ENCODE measurements around the gene PRKCA.

The PRKCA gene

DNA sequence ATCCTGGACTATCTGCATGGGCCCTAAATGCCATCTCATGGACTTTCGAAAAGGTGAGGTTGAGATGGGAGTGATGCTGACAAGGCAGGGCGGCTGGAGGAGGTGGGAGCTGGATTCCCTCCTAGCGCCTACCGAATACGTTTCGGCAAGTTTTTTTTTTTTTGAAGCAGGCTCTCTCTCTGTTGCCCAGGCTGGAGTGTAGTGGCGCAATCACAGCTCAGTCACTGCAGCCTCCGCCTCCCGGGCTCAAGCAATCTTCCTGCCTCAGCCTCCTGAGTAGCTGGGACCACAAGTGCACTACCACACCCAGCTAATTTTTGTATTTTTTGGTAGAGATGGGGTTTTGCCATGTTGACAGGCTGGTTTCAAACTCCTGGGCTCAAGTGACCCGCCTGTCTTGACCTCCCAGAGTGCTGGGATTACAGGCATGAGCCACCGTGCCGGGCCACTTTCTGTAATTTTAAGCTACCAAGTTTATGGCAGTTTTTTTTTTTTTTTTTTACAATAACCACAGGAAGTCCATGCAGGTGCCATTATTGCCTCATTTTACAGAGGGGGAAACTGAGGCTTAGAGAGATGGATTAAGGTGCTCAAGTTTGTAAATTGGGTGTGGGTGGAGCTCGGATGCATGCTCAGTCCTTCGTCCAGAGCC lies 246.4 kb downstream of the PRKCA start:
- peaks cover 20% of the 10 kb centered on the region for H3K36me3 Mint-ChIP-seq
- H3K27ac Mint-ChIP-seq = no peak overlapping the region
- H3K27me3 Mint-ChIP-seq = no peaks in the 10 kb centered on the region
- H3K9me3 Mint-ChIP-seq = peaks cover 9% of the 10 kb centered on the region
- H3K4me1 Mint-ChIP-seq = peaks cover 71% of the 10 kb centered on the region
- H3K4me3 Mint-ChIP-seq = no peak overlapping the region

DNA sequence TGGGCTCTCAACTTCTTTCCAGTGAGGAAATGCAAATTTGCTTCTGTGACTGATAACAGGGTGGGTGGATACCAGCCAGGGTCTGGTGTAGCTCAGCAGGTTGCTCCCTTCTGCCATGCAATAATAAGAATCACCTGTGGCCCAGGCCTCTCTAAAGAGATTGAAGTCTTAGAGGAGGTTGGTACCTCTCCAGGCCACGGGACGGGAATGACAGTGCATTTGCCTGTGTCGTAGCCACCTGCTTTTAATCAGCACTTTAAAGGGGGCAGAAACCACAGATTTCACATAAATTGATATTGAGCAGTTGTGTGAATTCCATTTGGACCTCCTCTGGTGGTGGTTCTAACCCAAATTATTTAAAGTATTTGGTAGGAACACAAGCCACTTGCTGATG lies 246.9 kb downstream of the PRKCA start:
- H3K9me3 Mint-ChIP-seq = peaks cover 9% of the 10 kb centered on the region
- H3K36me3 Mint-ChIP-seq = peaks cover 22% of the 10 kb centered on the region
- peaks cover 74% of the 10 kb centered on the region for H3K4me1 Mint-ChIP-seq
- no peak overlapping the region for H3K27ac Mint-ChIP-seq
- no peaks in the 10 kb centered on the region for H3K27me3 Mint-ChIP-seq
- H3K4me3 Mint-ChIP-seq = no peak overlapping the region

DNA sequence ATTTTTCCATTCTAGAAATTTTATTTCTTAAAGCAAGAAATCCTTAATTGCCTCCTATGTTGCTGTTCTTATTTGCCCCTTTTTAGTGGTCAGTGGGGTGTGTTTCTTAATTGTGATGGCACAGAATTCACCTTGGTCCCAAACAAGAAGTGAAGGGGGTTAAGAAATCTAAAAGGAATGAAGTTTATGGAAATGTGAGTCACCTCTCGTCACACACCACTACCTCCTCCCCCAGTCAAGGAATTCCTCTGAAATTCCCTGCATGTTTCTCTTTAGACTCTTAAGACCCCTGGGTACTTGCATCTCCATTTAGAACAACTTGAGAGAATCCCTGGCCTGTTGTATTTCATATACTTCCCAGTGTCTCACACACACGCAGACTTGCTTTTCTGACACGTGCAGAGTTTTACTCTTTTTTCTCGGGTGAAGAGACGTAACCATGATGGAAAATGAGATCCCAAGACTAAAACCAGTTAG lies 247.4 kb downstream of the PRKCA start:
- H3K4me3 Mint-ChIP-seq = no peak overlapping the region
- H3K27me3 Mint-ChIP-seq = no peaks in the 10 kb centered on the region
- H3K27ac Mint-ChIP-seq = no peak overlapping the region
- H3K36me3 Mint-ChIP-seq = peaks cover 22% of the 10 kb centered on the region
- H3K4me1 Mint-ChIP-seq = peaks cover 74% of the 10 kb centered on the region
- peaks cover 9% of the 10 kb centered on the region for H3K9me3 Mint-ChIP-seq

DNA sequence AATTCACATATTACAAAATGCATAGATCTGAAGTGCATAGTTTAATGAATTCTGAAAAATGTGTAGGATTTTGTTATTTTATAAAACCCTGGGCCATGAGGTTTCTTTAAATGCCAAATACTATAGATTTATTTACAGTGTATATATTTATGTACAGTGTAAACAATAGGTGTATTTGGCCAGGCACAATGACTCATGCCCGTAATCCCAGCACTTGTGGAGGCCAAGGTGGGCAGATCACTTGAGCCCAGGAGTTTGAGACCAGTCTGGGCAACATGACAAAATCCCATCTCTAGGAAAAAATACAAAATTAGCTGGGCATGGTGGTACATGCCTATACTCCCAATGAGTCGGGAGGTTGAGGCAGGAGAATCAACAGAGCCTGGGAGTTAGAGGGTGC lies 249.4 kb downstream of the PRKCA start:
- H3K27me3 Mint-ChIP-seq = no peaks in the 10 kb centered on the region
- no peak overlapping the region for H3K4me3 Mint-ChIP-seq
- peaks cover under 1% of the 10 kb centered on the region for H3K9me3 Mint-ChIP-seq
- peaks cover 65% of the 10 kb centered on the region for H3K4me1 Mint-ChIP-seq
- peaks cover 20% of the 10 kb centered on the region for H3K36me3 Mint-ChIP-seq
- H3K27ac Mint-ChIP-seq = no peak overlapping the region

DNA sequence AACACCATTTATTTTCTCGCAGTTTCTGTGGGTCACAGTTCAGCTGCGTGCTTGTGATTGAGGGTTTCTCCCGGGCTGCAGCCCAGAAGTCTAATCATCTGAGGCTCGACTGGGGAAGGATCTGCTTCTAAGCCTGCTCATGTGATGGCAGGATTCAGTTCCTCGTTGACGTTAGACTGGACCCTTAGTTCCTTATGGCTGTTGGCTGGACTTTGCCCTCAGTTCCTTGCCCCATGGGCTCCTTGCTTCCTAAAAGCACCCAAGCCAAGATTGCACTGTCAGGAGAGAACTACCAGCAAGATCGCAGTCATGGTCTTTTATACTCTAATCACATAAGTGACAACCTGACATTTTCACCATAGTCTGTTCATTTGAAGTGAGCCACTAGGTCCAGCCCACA lies 250.0 kb downstream of the PRKCA start:
- peaks cover 64% of the 10 kb centered on the region for H3K4me1 Mint-ChIP-seq
- H3K4me3 Mint-ChIP-seq = no peak overlapping the region
- H3K36me3 Mint-ChIP-seq = peaks cover 16% of the 10 kb centered on the region
- H3K27me3 Mint-ChIP-seq = no peaks in the 10 kb centered on the region
- no peak overlapping the region for H3K27ac Mint-ChIP-seq
- no peaks in the 10 kb centered on the region for H3K9me3 Mint-ChIP-seq

DNA sequence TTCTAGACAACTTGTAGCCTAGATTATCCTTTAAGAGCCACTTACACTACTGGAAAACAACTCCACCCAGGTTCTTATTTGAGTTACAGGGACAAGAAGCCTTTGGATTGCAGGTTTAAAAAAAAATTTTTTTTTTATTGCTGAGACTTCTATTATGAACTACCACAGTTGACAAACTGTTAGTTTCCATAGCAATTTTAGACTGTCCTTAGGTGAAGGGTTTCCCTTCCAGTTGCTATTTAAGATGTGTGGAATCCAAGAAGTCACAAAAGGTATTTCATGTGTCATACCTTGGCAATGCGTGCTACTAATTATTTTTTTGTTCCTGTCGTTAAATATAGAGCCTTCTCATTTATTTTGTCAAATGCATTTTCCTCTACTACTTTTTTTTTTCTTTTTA lies 253.2 kb downstream of the PRKCA start:
- peaks cover 59% of the 10 kb centered on the region for H3K4me1 Mint-ChIP-seq

DNA sequence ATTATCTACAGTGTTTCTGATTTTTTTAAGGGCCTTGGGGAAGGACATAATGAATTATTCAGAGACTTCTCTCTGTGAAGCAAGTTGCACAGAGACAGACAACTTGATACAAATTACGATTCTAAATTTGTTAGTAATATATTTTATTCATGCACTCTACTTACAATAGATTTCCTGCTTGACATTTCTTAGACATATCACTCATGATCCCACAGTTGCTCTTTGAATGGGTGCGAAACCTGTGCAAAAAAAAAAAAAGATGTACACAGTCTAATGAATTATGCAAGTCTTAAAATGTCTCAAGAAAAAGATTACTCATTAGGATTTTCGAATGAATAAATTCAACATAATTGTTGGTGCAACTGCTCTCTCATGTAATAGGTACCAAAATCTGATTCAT lies 254.8 kb downstream of the PRKCA start:
- peaks cover 61% of the 10 kb centered on the region for H3K4me1 Mint-ChIP-seq
- peaks cover 21% of the 10 kb centered on the region for H3K36me3 Mint-ChIP-seq
- H3K27ac Mint-ChIP-seq = peak overlapping the region; percentile 59
- H3K27me3 Mint-ChIP-seq = no peaks in the 10 kb centered on the region
- no peaks in the 10 kb centered on the region for H3K9me3 Mint-ChIP-seq
- H3K4me3 Mint-ChIP-seq = no peak overlapping the region

More for the DNA sequence above, 253.2 kb downstream of the PRKCA start:
- no peaks in the 10 kb centered on the region for H3K27me3 Mint-ChIP-seq
- H3K36me3 Mint-ChIP-seq = peaks cover 19% of the 10 kb centered on the region
- H3K4me3 Mint-ChIP-seq = no peak overlapping the region
- H3K27ac Mint-ChIP-seq = no peak overlapping the region
- H3K9me3 Mint-ChIP-seq = no peaks in the 10 kb centered on the region

DNA sequence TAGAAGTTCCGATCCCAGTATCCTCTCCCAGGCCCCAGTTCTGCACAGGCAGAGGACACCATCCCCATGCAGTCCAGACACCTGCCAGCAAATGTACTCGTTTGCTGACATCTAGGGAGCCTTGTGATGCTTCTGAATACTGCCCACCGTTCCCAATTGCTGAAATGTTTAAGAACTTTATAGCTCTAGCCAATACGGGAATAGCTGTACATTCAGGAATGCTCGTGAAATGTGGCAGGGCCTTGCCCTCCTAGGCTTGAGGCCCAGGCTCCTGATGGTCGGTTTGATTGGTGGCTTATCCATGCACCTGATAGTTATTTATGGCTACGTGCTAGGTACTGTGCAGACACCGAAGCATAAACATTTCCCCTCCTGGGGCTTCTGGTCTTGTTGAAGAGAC lies 255.5 kb downstream of the PRKCA start:
- Mint-ChIP-seq H3K27me3 (no peaks in the 10 kb centered on the region), H3K36me3 (peaks cover 19% of the 10 kb centered on the region), H3K4me3 (no peak overlapping the region), H3K27ac (no peak overlapping the region), H3K4me1 (peaks cover 58% of the 10 kb centered on the region), H3K9me3 (no peaks in the 10 kb centered on the region)

DNA sequence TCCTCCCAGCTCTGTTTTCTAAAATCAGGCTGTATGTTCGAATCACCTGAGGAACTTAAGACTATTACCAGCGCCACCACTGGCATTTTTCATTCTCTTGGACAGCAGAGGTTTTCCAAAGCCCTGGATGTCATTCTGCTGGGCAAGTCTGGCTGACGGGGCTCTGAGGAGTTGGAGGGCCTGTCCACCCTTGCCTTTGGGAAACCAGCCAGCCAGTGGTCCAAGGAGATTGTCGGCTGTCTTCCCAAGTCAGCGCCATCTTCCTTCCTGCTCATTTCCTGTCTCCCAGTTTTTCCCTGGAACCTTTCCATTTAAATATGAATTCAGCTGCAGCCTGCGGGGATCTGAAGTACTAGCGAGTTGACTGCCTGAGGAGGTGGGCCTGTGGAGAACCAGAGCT lies 258.3 kb downstream of the PRKCA start:
- Mint-ChIP-seq H3K9me3 (no peaks in the 10 kb centered on the region), H3K36me3 (peaks cover 7% of the 10 kb centered on the region), H3K4me1 (peaks cover 66% of the 10 kb centered on the region), H3K27me3 (no peaks in the 10 kb centered on the region), H3K4me3 (no peak overlapping the region), H3K27ac (peak overlapping the region; percentile 57)

DNA sequence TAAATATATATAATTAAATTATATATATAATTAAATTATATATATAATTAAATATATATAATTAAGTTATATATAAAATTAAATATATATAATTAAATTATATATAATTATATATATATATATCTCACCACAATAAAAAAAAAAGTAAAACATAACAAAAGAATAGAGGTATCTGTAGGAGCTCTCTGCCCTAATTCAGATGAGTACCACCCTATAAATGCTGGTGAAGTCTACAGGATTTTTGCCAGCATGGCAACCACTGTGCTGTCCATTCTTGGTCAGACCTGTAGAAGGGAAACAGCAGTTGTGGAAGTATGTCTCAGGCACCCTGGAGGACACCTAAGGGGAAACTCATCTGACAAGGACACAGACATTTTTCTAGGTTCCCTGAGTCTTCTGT lies 259.7 kb downstream of the PRKCA start:
- Mint-ChIP-seq H3K4me3 (no peak overlapping the region), H3K36me3 (peaks cover 5% of the 10 kb centered on the region), H3K27me3 (no peaks in the 10 kb centered on the region), H3K27ac (no peak overlapping the region), H3K9me3 (no peaks in the 10 kb centered on the region), H3K4me1 (peaks cover 69% of the 10 kb centered on the region)

DNA sequence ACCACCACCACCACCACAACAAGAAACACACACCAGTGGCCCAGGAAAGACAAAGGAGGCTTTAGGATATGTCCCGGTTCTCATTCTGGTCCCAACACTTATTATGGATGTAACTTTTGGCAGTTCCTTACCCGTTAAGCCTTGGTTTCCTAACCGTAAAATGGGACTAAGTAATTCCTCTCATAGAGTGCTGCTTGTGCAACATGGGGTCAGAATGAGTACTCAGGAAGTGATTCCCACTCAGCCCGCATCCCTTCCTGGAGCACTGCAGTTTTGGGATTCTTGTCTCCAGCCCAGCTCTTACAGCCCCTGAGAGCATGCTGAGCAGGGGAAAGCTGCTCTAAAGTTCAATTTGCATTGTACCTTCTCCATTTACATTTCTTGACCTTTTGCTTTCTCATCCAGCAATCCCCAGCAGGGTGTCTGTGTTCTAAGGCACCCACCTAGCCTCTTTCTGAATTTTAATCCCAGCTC lies 262.6 kb downstream of the PRKCA start:
- Mint-ChIP-seq H3K4me1 (peaks cover 62% of the 10 kb centered on the region), H3K27me3 (no peaks in the 10 kb centered on the region), H3K27ac (peak overlapping the region; percentile 79), H3K36me3 (peaks cover 10% of the 10 kb centered on the region), H3K4me3 (no peak overlapping the region), H3K9me3 (no peaks in the 10 kb centered on the region)

DNA sequence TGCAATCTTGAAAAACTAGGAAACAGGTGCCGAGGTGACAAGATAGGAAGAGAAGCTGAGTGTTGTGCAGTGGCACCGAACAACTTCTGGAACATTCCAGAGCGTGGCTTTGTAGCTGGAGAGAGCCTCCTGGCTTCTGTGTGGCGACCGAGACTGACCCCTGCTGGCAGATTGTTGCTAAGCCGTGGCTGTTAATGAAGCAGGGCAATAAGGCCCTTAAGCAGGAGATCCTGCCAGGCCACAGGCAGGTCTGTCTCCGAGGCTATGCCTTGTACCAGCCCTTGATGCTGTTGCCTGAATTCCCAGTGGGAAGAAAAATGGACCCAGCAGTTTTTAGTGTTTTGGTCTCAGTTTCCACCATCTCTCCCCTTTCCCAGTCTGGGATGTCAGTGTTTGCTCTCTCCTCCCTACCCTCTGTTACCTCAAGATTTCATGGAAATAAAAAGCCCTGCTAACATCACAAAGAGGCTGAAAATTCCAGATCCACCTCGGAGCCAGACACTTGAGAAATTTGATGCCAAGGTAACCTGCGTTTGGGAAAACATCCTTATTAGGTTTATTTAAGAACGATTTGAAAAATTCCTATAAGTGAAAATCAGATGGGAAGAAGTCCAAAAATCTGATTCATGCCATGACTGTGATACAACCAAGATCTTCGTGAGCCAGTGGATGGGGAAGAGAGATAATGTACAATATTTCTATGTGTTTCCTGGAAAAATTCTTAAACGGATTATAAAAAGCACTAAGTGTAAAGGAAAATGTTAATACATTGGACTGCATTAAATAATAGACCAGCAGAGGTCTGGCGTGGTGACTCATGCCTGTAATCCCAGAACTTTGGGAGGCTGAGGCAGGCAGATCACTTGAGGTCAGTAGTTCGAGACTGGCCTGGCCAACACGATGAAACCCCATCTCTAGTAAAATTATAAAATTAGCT lies 265.1 kb downstream of the PRKCA start:
- H3K27me3 Mint-ChIP-seq = no peaks in the 10 kb centered on the region
- no peak overlapping the region for H3K27ac Mint-ChIP-seq

DNA sequence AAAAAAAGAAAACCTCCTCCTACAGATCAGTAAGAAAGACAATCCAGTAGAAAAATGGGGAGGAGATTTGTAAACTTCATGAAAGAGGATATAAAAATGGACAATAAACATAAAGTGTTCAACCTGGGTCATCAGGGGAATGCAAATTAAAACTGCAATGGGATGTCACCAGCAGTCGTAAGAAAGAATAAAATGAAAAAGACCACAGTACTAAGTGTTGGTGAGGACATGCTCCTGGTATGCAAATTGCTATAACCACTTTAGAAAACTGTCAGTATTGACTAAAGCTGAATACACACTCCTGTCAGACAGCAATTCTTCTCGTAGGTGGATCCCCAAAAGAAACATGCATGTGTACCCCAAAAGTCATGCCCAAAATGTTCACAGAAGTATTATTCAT lies 267.2 kb downstream of the PRKCA start:
- Mint-ChIP-seq H3K36me3 (peaks cover 7% of the 10 kb centered on the region), H3K4me3 (no peak overlapping the region), H3K27ac (no peak overlapping the region), H3K9me3 (no peaks in the 10 kb centered on the region), H3K27me3 (no peaks in the 10 kb centered on the region), H3K4me1 (peaks cover 51% of the 10 kb centered on the region)

More for the DNA sequence above, 265.1 kb downstream of the PRKCA start:
- H3K4me1 Mint-ChIP-seq = peaks cover 55% of the 10 kb centered on the region
- H3K4me3 Mint-ChIP-seq = no peak overlapping the region
- H3K9me3 Mint-ChIP-seq = no peaks in the 10 kb centered on the region
- peaks cover 7% of the 10 kb centered on the region for H3K36me3 Mint-ChIP-seq

DNA sequence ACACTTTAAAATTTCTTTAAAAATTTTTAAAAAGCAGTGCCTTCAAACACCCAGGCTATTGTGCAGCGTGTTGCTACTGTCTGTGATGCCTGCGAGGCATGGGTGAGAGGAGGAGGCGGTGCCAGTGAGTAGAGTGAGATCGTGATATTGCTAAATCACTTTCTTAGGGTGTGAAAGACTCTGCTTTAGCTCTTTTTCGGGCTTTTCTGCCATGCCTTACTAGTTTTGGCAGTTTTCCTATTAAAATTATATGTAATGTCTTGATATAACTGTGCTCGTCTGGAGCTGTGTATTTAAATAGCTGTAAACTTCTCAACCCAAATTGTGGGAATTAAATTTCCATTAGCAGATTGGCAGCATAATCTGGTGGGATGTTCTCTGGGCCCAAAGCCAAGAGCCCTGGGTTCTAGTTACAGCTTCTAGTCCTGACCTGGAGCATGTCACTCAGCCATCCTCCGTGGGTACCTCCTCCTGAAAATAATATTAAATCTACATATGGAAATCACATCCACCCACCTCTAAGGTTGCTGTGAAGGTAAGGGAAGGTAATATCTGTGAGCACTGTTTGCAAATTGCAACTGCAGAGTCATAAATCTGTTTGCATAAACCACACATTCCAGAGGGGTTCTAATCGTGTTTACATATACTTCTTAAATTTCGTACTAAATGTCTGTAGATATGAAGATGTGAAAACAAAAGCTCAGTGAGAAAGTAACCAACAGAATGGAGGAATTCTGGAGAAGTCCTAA lies 268.2 kb downstream of the PRKCA start:
- H3K27me3 Mint-ChIP-seq = no peaks in the 10 kb centered on the region
- no peaks in the 10 kb centered on the region for H3K9me3 Mint-ChIP-seq
- H3K27ac Mint-ChIP-seq = peak overlapping the region; percentile 35
- H3K4me3 Mint-ChIP-seq = no peak overlapping the region
- peaks cover 7% of the 10 kb centered on the region for H3K36me3 Mint-ChIP-seq
- H3K4me1 Mint-ChIP-seq = peaks cover 41% of the 10 kb centered on the region

DNA sequence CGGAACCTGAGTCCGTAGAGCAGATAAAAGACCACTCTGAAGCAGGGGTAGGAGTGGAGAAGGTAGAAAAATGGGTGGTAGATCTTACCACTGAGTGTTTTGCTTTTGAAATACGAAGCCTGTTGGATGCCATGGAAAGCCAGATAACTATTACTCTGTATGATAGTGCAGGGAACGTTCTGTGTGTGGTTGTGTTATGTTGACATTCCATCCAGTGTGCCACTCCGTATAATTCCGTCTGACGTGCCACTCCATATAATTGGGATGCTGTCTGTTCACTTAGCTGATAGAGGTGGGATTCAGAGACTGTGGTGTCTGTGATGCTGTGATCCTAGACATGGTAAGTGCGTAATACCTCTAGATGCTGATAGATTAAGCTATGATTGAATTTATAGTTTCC lies 269.3 kb downstream of the PRKCA start:
- no peak overlapping the region for H3K4me3 Mint-ChIP-seq
- H3K36me3 Mint-ChIP-seq = peaks cover 7% of the 10 kb centered on the region
- H3K27ac Mint-ChIP-seq = no peak overlapping the region
- H3K27me3 Mint-ChIP-seq = no peaks in the 10 kb centered on the region
- no peaks in the 10 kb centered on the region for H3K9me3 Mint-ChIP-seq
- peaks cover 31% of the 10 kb centered on the region for H3K4me1 Mint-ChIP-seq

Data from activated naive CD4-positive, alpha-beta T cell treated with anti-CD3 and anti-CD28 coated beads, Interleukin-2, amount 50 U/mL, for 24 hours (primary cell).